ENCODE results near the gene NOP9.

DNA sequence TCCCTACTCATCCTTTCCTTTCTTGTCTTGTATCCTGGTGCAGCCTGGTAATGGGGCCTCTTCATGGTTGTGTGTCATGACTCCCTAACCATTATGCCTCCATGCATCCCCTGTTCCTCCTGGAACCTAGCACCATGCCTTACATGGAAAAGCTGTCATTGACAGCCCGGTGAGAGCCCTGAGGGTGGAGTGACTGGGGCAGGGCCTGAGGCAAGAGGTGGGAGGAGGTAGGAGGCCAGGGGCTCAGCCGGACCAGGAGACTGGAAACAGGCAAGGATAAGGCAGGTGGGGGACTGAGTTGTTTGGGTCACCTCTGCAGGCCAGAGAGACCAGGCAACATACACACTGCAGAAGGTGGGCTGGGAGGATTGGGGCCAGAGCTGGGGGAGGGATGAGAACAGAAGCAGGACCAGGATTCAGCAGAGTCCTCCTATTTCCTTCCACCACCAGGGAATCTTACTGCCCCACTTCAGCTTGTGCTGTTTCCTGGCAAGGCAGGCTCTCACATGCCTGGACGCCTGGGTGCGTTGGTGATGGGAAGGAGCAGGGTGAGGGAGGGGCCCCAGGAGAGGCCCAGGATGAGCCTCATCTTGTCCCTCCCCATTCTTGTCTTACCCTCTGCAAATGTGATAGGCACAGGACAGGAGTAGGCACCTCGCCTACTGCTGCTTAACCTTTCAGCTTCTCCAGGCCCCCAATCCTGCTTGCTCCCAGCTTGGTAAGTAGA lies 10.1 kb downstream of the NOP9 start, which contains the start of gene LTB4R2:
- TF ChIP-seq, protein P1, sequence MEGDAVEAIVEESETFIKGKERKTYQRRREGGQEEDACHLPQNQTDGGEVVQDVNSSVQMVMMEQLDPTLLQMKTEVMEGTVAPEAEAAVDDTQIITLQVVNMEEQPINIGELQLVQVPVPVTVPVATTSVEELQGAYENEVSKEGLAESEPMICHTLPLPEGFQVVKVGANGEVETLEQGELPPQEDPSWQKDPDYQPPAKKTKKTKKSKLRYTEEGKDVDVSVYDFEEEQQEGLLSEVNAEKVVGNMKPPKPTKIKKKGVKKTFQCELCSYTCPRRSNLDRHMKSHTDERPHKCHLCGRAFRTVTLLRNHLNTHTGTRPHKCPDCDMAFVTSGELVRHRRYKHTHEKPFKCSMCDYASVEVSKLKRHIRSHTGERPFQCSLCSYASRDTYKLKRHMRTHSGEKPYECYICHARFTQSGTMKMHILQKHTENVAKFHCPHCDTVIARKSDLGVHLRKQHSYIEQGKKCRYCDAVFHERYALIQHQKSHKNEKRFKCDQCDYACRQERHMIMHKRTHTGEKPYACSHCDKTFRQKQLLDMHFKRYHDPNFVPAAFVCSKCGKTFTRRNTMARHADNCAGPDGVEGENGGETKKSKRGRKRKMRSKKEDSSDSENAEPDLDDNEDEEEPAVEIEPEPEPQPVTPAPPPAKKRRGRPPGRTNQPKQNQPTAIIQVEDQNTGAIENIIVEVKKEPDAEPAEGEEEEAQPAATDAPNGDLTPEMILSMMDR (conservative IDR thresholded peaks at IDR 0.05; ENCODE audit: low read depth, low read length): no peak
- no peak for TF ChIP-seq EZH2 (IDR thresholded peaks at IDR 0.05; ENCODE audit: borderline replicate concordance, low read depth, low read length, poor library complexity, severe bottlenecking)
